Measurements from ENCODE around the gene FAM131A. TPM values are rescaled to one million over a fixed set of nuclear protein-coding genes. Genes with fewer than 3 reads are reported as not detected.

The FAM131A gene
- total and polyA plus RNA-seq, 2 donors (not counting 3 experiments of a cell fraction or from before 2014, with no cell fraction given), result 19.9 to 29.9 TPM

DNA sequence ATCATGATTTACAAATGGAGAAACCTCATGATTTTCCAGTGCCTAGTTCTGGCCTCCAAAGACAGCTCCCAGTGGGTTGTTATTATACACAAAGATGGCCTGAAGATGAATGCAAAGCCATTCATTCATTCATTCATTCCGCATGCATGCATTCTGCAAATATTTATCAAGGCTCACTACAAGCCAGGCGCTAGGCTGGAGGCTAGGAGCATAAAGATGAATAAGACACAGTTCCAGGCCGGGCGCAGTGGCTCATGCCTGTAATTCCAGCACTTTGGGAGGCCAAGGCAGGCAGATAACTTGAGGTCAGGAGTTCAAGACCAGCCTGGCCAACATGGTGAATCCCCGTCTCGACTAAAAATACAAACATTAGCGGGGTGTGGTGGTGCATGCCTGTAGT lies 40.8 kb upstream of the FAM131A start:
- no peak overlapping the region for H3K4me3 ChIP-seq (replicated peaks in 1 of 3; ENCODE audit: insufficient read depth in 1 of 3, low read depth in 1 of 3, low read length in 3 of 3)
- no peaks in the 10 kb centered on the region for H3K9me3 ChIP-seq (replicated peaks; ENCODE audit: control insufficient read depth, insufficient read depth, low read length)
- dilution Hi-C loops (cut with MboI; ENCODE audit: extremely low pct_ligation_motif_present, low sequenced_read_pairs), result no loop called here
- ChIA-PET POLR2A (interaction anchor here (0.7 kb wide), 1 partner anchor 120 kb away, joined by 4 read pairs; no protein-coding TSS in a partner anchor), CTCF (interaction anchor here (0.7 kb wide), 1 partner anchor 19 kb away, joined by 3 read pairs; no protein-coding TSS in a partner anchor)
- no peak overlapping the region for H3K27ac ChIP-seq (ENCODE audit: insufficient read depth, low read depth, low read length)
- BruUV-seq (replicated peaks), result no TSS peak
- no peaks in the 10 kb centered on the region for H4K20me1 ChIP-seq (replicated peaks; ENCODE audit: control insufficient read depth, extremely low read depth, insufficient read depth, low read length)
- TF ChIP-seq POLR2A (IDR thresholded peaks at IDR 0.05; ENCODE audit: low read depth, low read length) (no peak), GATA2 (IDR thresholded peaks at IDR 0.05; ENCODE audit: insufficient read depth, insufficient read length, low read depth, low read length) (no peak), FOS (IDR thresholded peaks at IDR 0.05; ENCODE audit: borderline replicate concordance, insufficient read depth, low read length) (no peak), EZH2 (IDR thresholded peaks at IDR 0.05; ENCODE audit: borderline replicate concordance, low read depth, low read length, severe bottlenecking) (no peak), MYC (IDR thresholded peaks at IDR 0.05; ENCODE audit: low read depth, low read length) (no peak), JUN (IDR thresholded peaks at IDR 0.05; ENCODE audit: borderline replicate concordance, insufficient read depth, insufficient read length, low read depth) (no peak), POLR2AphosphoS5 (IDR thresholded peaks at IDR 0.05; ENCODE audit: insufficient read depth, low read depth, low read length) (no peak)
- TF ChIP-seq, protein P1, sequence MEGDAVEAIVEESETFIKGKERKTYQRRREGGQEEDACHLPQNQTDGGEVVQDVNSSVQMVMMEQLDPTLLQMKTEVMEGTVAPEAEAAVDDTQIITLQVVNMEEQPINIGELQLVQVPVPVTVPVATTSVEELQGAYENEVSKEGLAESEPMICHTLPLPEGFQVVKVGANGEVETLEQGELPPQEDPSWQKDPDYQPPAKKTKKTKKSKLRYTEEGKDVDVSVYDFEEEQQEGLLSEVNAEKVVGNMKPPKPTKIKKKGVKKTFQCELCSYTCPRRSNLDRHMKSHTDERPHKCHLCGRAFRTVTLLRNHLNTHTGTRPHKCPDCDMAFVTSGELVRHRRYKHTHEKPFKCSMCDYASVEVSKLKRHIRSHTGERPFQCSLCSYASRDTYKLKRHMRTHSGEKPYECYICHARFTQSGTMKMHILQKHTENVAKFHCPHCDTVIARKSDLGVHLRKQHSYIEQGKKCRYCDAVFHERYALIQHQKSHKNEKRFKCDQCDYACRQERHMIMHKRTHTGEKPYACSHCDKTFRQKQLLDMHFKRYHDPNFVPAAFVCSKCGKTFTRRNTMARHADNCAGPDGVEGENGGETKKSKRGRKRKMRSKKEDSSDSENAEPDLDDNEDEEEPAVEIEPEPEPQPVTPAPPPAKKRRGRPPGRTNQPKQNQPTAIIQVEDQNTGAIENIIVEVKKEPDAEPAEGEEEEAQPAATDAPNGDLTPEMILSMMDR (IDR thresholded peaks at IDR 0.05; ENCODE audit: extremely low read depth in 1 of 2, insufficient read depth in 1 of 2, low read depth in 1 of 2, low read length in 2 of 2), result no peak
- TF ChIP-seq, protein P2, sequence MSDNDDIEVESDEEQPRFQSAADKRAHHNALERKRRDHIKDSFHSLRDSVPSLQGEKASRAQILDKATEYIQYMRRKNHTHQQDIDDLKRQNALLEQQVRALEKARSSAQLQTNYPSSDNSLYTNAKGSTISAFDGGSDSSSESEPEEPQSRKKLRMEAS (IDR thresholded peaks at IDR 0.05; ENCODE audit: insufficient read depth, insufficient read length), result no peak
- no peaks in the 10 kb centered on the region for H3K9me1 ChIP-seq (replicated peaks; ENCODE audit: control insufficient read depth, extremely low read depth, insufficient read depth, low read length)
- peaks cover 13% of the 10 kb centered on the region for H3K4me1 ChIP-seq (ENCODE audit: control insufficient read depth, extremely low read depth, insufficient read depth, low read length)
- no peak overlapping the region for H3K9ac ChIP-seq (replicated peaks; ENCODE audit: extremely low read depth, insufficient read depth, low read length)
- H3K36me3 ChIP-seq (ENCODE audit: control insufficient read depth in 2 of 2, extremely low read depth in 1 of 2, insufficient read depth in 2 of 2, low read length in 2 of 2), result peaks cover 3 to 4% of the 10 kb centered on the region in 2 experiments
- H3K79me2 ChIP-seq (ENCODE audit: control insufficient read depth, insufficient read depth, low read length), result peaks cover 24% of the 10 kb centered on the region
- DNase-seq (ENCODE audit: low read depth, low spot score), result no peak
- no peak for FAIRE-seq
- no peak overlapping the region for H3K4me2 ChIP-seq (ENCODE audit: insufficient read depth, low read length)
- peaks cover 0 to 3% of the 10 kb centered on the region in 2 experiments for H3K27me3 ChIP-seq (ENCODE audit: control insufficient read depth in 2 of 2, insufficient read depth in 2 of 2, low read length in 2 of 2)
- intact Hi-C loops (cut with micrococcal nuclease), result no loop called here
- H2AFZ ChIP-seq (ENCODE audit: low read depth, low read length), result no peak overlapping the region

Data from endothelial cell of umbilical vein (primary cell).